IPS-18a (cell line): ENCODE measurements around the gene SFTA2.
"Not testable (repeated sequence)": the region's sequence is repeated elsewhere in the genome, so short reads cannot be mapped to it uniquely, and the experiment has no call there.

Experiments used
- H3K27ac ChIP-seq: one replicate; pipeline ENCODE4 v1.5.1; 2013; ENCODE audit warnings: low read length
- H3K27me3 ChIP-seq: one replicate; pipeline ENCODE4 v1.6.1; 2013; ENCODE audit warnings: mild to moderate bottlenecking, low read length; ENCODE audit not compliant: control insufficient read depth, insufficient read depth
- H3K36me3 ChIP-seq: one replicate; pipeline ENCODE4 v1.6.1; 2013; ENCODE audit warnings: low read depth, low read length; ENCODE audit not compliant: control insufficient read depth
- H3K4me1 ChIP-seq: one replicate; pipeline ENCODE4 v1.6.1; 2013; ENCODE audit warnings: low read depth, low read length; ENCODE audit not compliant: control insufficient read depth
- H3K4me3 ChIP-seq: one replicate; pipeline ENCODE4 v1.5.1; 2013; ENCODE audit warnings: low read length
- H3K9ac ChIP-seq: one replicate; pipeline ENCODE4 v1.6.1; 2013; ENCODE audit warnings: mild to moderate bottlenecking, low read length, moderate library complexity
- H3K9me3 ChIP-seq: one replicate; pipeline ENCODE4 v1.6.1; 2013; ENCODE audit warnings: low read depth, low read length; ENCODE audit not compliant: control insufficient read depth

The SFTA2 gene

GRCh38 chr6:30940361-30940986 is 8.5 kb upstream of the SFTA2 start, which contains the start of gene MUCL3:
Gene MUCL3, plus strand, starts transcription at chr6:30940973. Its CDS starts 27 bp downstream, at chr6:30941000.
- no peak within 1 kb of the TSS for H3K27ac ChIP-seq
- no peak within 1 kb of the TSS for H3K4me3 ChIP-seq
- no peaks in the 10 kb centered on the region for H3K9me3 ChIP-seq
- H3K27me3 ChIP-seq = no peaks in the 10 kb centered on the region
- no peaks in the 10 kb centered on the region for H3K36me3 ChIP-seq
- peaks cover 10% of the 10 kb centered on the region for H3K4me1 ChIP-seq
- H3K9ac ChIP-seq = no peak within 1 kb of the TSS

- Histone ChIP-seq H3K4me1 (peaks cover 10% of the 10 kb centered on the region), H3K4me3 (no peak overlapping the region), H3K36me3 (no peaks in the 10 kb centered on the region), H3K9ac (no peak overlapping the region), H3K27ac (no peak overlapping the region), H3K9me3 (no peaks in the 10 kb centered on the region), H3K27me3 (no peaks in the 10 kb centered on the region)
These were observed 7.5 kb upstream of the SFTA2 start for GRCh38 chr6:30939473-30939872.

- Histone ChIP-seq H3K4me1 (peaks cover 10% of the 10 kb centered on the region), H3K36me3 (no peaks in the 10 kb centered on the region), H3K9me3 (no peaks in the 10 kb centered on the region), H3K4me3 (no peak overlapping the region), H3K27me3 (no peaks in the 10 kb centered on the region), H3K9ac (no peak overlapping the region), H3K27ac (no peak overlapping the region)
These were observed 6.8 kb upstream of the SFTA2 start for GRCh38 chr6:30938730-30939129.

GRCh38 chr6:30937265-30937664 is 5.3 kb upstream of the SFTA2 start:
- Histone ChIP-seq H3K9me3 (no peaks in the 10 kb centered on the region), H3K27ac (no peak overlapping the region), H3K27me3 (no peaks in the 10 kb centered on the region), H3K9ac (no peak overlapping the region), H3K4me1 (peaks cover 7% of the 10 kb centered on the region), H3K36me3 (no peaks in the 10 kb centered on the region), H3K4me3 (no peak overlapping the region)

- H3K27me3 ChIP-seq = no peaks in the 10 kb centered on the region
- no peaks in the 10 kb centered on the region for H3K36me3 ChIP-seq
- no peak overlapping the region for H3K4me3 ChIP-seq
- no peaks in the 10 kb centered on the region for H3K9me3 ChIP-seq
- no peak overlapping the region for H3K9ac ChIP-seq
- H3K4me1 ChIP-seq = no peaks in the 10 kb centered on the region
- H3K27ac ChIP-seq = no peak overlapping the region
These were observed 3.0 kb upstream of the SFTA2 start for GRCh38 chr6:30935018-30935417.

- no peaks in the 10 kb centered on the region for H3K27me3 ChIP-seq
These were observed 845 bp upstream of the SFTA2 start for GRCh38 chr6:30932665-30933365.

GRCh38 chr6:30931272-30931671 is 698 bp downstream of the SFTA2 start:
- Histone ChIP-seq H3K27ac (no peak overlapping the region), H3K9me3 (peaks cover 5% of the 10 kb centered on the region), H3K36me3 (peaks cover 7% of the 10 kb centered on the region), H3K4me3 (no peak overlapping the region), H3K4me1 (no peaks in the 10 kb centered on the region), H3K27me3 (no peaks in the 10 kb centered on the region), H3K9ac (no peak overlapping the region)

More at GRCh38 chr6:30932665-30933365, 845 bp upstream of the SFTA2 start:
- H3K36me3 ChIP-seq = no peaks in the 10 kb centered on the region
- H3K9ac ChIP-seq = no peak overlapping the region
- no peak overlapping the region for H3K4me3 ChIP-seq
- H3K4me1 ChIP-seq = no peaks in the 10 kb centered on the region
- no peak overlapping the region for H3K27ac ChIP-seq
- H3K9me3 ChIP-seq = peaks cover 5% of the 10 kb centered on the region

GRCh38 chr6:30930506-30930905 is 1.5 kb downstream of the SFTA2 start:
- Histone ChIP-seq H3K27me3 (no peaks in the 10 kb centered on the region), H3K4me3 (no peak overlapping the region), H3K9ac (no peak overlapping the region), H3K9me3 (peaks cover 5% of the 10 kb centered on the region), H3K27ac (no peak overlapping the region), H3K36me3 (peaks cover 15% of the 10 kb centered on the region), H3K4me1 (no peaks in the 10 kb centered on the region)

GRCh38 chr6:30928677-30929076 is 3.3 kb downstream of the SFTA2 start:
- Histone ChIP-seq H3K4me3 (no peak overlapping the region), H3K4me1 (no peaks in the 10 kb centered on the region), H3K9me3 (peaks cover 5% of the 10 kb centered on the region), H3K9ac (no peak overlapping the region), H3K27me3 (no peaks in the 10 kb centered on the region), H3K27ac (no peak overlapping the region), H3K36me3 (peaks cover 20% of the 10 kb centered on the region)

- H3K4me3 ChIP-seq, H3K27ac ChIP-seq, H3K9ac ChIP-seq, H3K4me1 ChIP-seq, H3K27me3 ChIP-seq, H3K9me3 ChIP-seq: not testable (repeated sequence)
- peaks cover 34% of the 10 kb centered on the region for H3K36me3 ChIP-seq
These were observed 4.9 kb downstream of the SFTA2 start for GRCh38 chr6:30927080-30927479.

- no peak overlapping the region for H3K27ac ChIP-seq
- H3K9ac ChIP-seq = no peak overlapping the region
- peaks cover 35% of the 10 kb centered on the region for H3K36me3 ChIP-seq
- peaks cover 5% of the 10 kb centered on the region for H3K9me3 ChIP-seq
- H3K4me1 ChIP-seq = no peaks in the 10 kb centered on the region
- no peak overlapping the region for H3K4me3 ChIP-seq
- no peaks in the 10 kb centered on the region for H3K27me3 ChIP-seq
These were observed 5.3 kb downstream of the SFTA2 start for GRCh38 chr6:30926644-30927043.
